ENCODE results near the gene MAP3K4.

Gene MAP3K4

GRCh38 chr6:161080263-161080970 lies 88.8 kb downstream of the MAP3K4 start:
- no peak for DNase-seq (ENCODE audit: low spot score)

DNA sequence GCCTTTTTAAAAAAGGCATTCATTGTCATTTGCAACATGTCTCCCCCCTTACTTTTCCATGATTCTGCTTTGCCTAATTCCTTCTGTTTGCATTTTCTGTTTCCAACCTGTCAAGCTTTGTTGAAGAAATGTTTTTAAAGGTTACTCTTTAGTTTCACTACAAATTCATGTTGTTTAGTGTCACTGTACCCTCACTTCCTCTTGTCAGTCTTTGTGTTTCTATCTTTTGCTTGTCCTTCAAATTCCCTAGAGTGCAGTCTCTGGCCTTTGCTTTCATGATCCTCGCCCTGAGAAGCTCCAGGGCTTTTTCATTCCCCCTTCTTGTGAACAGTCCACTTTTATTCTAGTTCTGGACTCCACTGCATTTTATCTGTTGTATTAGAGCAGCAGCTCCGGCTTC lies 90.6 kb downstream of the MAP3K4 start:
- DNase-seq (ENCODE audit: low spot score) = no peak

DNA sequence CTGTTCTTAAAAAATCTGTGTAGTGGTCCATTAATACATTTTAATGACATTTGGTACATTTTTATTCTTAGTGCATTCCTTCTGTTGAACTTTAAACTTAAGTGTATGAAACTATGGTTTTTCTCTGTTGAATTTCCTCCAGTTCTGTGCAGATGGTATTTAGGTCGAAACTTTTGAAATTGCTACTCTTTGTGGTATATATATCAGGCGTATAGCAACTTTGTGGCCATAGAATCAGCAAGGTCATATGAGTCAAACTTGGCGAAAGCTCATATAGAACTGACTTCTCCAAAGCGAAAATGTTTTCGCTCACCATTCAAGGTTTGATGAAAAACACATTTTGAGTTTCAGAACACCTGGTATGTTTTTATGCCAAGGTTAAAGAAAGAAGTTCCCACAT lies 93.7 kb downstream of the MAP3K4 start:
- DNase-seq (ENCODE audit: low spot score) = no peak

DNA sequence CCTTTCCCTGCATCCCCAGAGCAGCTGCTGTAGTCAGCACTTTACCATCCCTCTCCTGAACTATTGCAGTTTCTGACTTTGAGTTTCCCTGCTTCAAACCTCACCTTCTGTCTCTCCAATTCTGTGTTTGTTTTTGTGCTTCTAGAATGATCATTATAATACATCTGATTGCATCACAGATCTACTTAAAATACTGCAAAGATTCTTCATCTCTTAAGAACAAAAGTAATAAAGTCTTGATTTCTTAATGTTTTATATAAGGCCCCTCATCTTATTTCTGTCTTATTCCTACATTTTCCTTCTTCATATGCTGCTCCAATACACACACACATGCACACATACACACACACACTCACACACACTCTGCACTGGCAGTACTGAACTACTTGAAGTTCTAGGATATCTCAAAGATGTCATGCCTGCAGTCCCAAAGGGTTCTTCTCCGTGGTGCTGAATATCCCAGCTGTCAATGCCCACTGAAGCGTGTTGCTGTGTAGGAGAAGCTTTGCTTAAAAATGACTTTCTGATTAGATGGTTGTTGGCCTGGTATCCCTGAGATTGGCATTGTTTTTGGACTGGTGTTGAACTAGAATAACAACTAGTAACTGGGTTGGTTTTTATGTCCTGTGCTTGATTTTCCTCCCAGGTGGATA lies 97.2 kb downstream of the MAP3K4 start:
- no peak for DNase-seq (ENCODE audit: low spot score)

DNA sequence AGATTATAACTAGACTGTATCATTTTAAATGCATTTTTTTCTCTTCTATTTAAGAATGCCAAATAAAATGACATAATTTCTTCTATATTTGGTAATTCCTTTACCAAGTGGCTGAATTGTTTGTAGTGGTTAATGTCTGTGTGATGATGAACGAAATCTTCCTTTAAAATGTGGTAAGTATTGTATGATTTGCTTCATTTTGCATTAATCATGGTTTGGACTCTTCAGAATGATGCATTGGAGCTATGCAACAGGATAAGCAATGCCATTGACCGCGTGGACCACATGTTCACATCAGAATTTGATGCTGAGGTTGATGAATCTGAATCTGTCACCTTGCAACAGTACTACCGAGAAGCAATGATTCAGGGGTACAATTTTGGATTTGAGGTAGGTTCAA lies 99.6 kb downstream of the MAP3K4 start:
- no peak for DNase-seq (ENCODE audit: low spot score)

- DNase-seq (ENCODE audit: low spot score) = no peak
Observed at GRCh38 chr6:161091972-161092701, 100.6 kb downstream of the MAP3K4 start.

GRCh38 chr6:161094955-161095354 lies 103.4 kb downstream of the MAP3K4 start:
- DNase-seq (ENCODE audit: low spot score) = no peak

DNA sequence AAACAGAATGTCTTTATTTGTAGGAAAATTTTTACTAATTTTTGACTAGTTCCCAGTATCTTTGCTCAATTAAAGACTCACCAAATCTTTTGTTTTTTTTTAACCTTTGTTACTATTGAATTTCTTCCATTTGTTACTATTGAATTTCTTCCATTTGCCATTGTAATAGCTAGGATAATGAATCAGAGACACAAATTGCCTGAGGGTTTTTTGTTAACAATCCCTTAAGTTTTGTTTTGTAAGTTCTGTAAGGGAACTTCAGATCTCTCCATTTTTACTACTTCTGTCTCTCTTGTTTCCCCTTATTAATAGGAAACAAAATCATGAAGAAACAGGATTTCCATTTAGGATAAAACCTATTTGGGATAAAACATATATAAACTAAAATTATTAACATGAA lies 104.3 kb downstream of the MAP3K4 start:
- DNase-seq (ENCODE audit: low spot score) = no peak

GRCh38 chr6:161100072-161100471 lies 108.5 kb downstream of the MAP3K4 start:
- no peak for DNase-seq (ENCODE audit: low spot score)

DNA sequence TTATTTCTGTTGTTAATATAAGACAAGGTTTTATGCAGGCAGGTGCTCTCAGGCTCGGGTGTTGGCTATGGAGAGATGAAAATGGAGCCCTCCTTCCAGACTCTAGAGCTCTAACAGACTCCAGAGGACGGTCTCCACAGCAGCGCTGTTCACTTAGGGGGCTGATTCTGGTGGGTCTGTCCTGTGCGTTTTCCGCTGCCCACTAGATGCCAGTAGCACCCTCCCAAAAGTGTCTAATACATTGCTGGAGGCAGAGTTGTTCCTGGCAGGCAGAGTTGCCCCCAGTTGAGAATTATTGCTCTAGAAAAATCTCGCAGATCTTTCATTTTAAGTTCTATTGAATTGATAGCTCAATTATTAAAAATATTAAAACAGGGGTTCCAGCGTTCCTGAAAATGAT lies 109.9 kb downstream of the MAP3K4 start:
- DNase-seq (ENCODE audit: low spot score) = peak; percentile 55

DNA sequence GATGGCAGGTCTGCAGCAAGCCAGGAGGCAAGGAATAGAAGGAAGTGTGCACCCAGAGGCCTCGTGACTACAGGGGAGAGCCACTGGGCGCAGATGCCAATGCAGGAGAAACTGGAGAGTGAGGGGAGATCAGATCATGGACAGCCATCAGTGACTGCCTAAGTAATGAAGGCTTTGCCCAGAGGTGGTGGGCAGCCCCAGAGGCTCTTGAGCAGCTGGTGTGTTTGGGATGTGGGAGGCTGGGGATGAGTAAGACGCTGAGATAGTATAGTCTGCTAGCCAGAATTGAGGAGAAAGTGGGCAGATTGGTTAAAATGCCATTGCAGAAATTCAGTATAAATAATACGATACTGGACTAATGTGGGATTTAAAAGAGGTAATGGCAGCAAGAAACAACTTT lies 111.9 kb downstream of the MAP3K4 start:
- DNase-seq (ENCODE audit: low spot score) = no peak

DNA sequence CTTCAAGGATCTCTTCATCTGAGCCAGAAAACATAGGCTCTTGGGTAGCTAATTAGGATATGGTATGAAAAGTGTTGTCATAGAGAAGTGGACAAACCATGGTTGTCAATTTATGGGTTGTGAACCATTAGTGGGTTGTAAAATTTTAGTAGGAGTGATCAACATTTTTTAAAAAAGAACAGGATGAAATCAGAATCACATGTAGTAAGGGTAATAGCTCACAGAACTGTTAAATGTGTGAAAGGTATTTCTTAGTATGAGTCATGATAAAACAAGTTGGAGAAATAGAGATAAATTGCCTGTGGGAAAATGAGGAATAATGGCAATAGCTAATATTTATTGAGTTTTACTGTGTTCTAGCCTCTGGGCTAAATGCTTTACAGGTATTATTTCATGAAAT lies 113.4 kb downstream of the MAP3K4 start:
- DNase-seq (ENCODE audit: low spot score) = no peak

GRCh38 chr6:161105408-161105807 lies 113.8 kb downstream of the MAP3K4 start:
- no peak for DNase-seq (ENCODE audit: low spot score)

- peak; percentile 59 for DNase-seq (ENCODE audit: low spot score)
Observed at GRCh38 chr6:161107779-161108730, 116.5 kb downstream of the MAP3K4 start.

GRCh38 chr6:161108916-161109315 lies 117.3 kb downstream of the MAP3K4 start:
- DNase-seq (ENCODE audit: low spot score) = no peak

- peak; percentile 51 for DNase-seq (ENCODE audit: low spot score)
Observed at GRCh38 chr6:161109366-161109765, 117.8 kb downstream of the MAP3K4 start.

GRCh38 chr6:161110028-161110779 lies 118.6 kb downstream of the MAP3K4 start:
- DNase-seq (ENCODE audit: low spot score) = no peak

DNA sequence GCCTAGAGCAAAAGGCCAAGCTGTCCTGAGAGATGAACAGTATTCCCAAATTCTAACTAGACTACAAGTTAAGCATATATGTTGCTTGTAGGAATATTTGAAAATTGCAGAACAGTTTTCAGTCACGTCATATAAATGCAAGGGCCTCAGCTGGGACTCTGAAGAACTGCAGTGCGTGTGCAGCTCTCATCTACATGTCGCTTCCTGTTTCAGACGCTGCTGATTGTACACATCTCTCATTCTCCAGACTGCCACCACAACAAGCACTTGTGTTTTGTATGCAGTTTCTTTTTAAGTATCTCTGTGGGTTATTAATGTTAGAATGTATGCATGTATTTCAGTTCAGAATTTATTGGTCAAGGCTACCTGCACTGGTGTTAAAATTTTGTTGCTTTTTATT lies 119.7 kb downstream of the MAP3K4 start:
- no peak for DNase-seq (ENCODE audit: low spot score)

DNA sequence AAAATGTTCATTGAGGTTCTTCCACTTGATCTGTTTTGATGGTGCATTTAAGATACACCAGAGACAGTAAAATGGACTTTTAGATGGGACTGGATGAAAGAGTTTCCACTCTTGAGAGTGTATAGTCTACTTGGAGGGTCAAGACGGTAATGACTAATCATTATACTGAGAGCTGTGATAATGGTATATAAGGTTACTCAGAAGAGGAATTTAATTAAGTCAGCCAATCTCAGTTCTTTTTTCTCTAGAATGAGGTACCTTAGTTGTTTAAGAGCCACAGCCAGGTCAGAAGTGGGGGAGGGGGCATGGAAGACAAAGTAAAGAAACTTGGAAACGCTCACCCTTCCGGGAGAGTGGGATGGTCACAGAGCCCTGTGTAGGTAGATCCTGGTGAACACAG lies 123.9 kb downstream of the MAP3K4 start:
- DNase-seq (ENCODE audit: low spot score) = no peak

DNA sequence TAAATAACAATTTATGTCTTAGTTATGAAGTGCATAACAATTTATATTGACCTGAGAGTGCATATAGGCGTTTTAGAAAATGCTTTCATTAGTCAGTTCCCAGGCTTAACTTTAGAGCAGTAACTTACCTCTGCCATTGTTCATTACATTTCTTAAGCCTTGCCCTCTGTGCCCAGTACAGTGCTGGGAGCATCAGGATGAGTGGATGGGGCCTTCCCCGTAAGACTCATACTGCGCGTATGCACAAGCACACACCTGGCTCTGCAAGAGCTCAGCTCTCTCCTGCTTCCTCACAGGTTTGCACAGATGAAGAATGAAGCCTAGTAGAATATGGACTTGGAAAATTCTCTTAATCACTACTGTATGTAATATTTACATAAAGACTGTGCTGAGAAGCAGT lies 125.0 kb downstream of the MAP3K4 start:
- DNase-seq (ENCODE audit: low spot score) = no peak

GRCh38 chr6:161117308-161117707 lies 125.7 kb downstream of the MAP3K4 start:
- DNase-seq (ENCODE audit: low spot score) = no peak
